ENCODE data around the gene SPEG. TPM values are rescaled to one million over a fixed set of nuclear protein-coding genes. Genes with fewer than 3 reads are reported as not detected.

Gene SPEG
- polyA plus RNA-seq, 3 donors: not detected

- intact Hi-C loops (cut with micrococcal nuclease): loop anchor here in 1 of 2 donors (5.0 to 10.0 kb wide), 2 partner anchors 37 to 325 kb away; partner anchors contain the start of gene NHEJ1
- 95% methylated on average over 19 of the region's 23 CpGs for WGBS (ENCODE audit: insufficient coverage)
- Histone ChIP-seq H3K4me1 (ENCODE audit: control insufficient read depth in 1 of 2, insufficient read depth in 2 of 2, low read length in 2 of 2) (no peaks in the 10 kb centered on the region), H3K4me3 (replicated peaks in 1 of 3; ENCODE audit: low read depth in 2 of 3, low read length in 3 of 3) (no peak overlapping the region), H3K27ac (ENCODE audit: low read depth in 1 of 2, low read length in 2 of 2) (no peak overlapping the region), H3K4me2 (replicated peaks; ENCODE audit: extremely low read depth, low read length, poor library complexity, severe bottlenecking) (no peak overlapping the region), H3K27me3 (ENCODE audit: control insufficient read depth in 2 of 2, insufficient read depth in 2 of 2, low read length in 2 of 2) (peaks cover 24 to 47% of the 10 kb centered on the region in 2 donors), H3K36me3 (replicated peaks in 1 of 2; ENCODE audit: control insufficient read depth in 1 of 2, insufficient read depth in 2 of 2, low read length in 2 of 2) (no peaks in the 10 kb centered on the region), H3K79me2 (ENCODE audit: insufficient read depth, low read length) (no peaks in the 10 kb centered on the region), H3K9me3 (replicated peaks in 1 of 2; ENCODE audit: control insufficient read depth in 1 of 2, insufficient read depth in 1 of 2, low read length in 2 of 2) (peaks cover 0 to 10% of the 10 kb centered on the region in 2 donors), H3K9ac (ENCODE audit: insufficient read depth, low read length, poor library complexity, severe bottlenecking) (no peak overlapping the region), H2AFZ (ENCODE audit: insufficient read depth, low read depth, low read length, poor library complexity, severe bottlenecking) (no peak overlapping the region), H4K20me1 (ENCODE audit: insufficient read depth, low read length) (no peaks in the 10 kb centered on the region)
- H3K27ac Mint-ChIP-seq: peak overlapping the region in 2 of 7 donors; percentile 38 to 48
- H3K36me3 Mint-ChIP-seq: no peaks in the 10 kb centered on the region
- peaks cover 0 to 8% (median 0%) of the 10 kb centered on the region in 7 donors for H3K9me3 Mint-ChIP-seq
- peaks cover 49 to 77% (median 56%) of the 10 kb centered on the region in 3 donors for H3K27me3 Mint-ChIP-seq (ENCODE audit: low read depth in 3 of 3)
- H3K4me1 Mint-ChIP-seq: no peaks in the 10 kb centered on the region
- H3K4me3 Mint-ChIP-seq: no peak overlapping the region
- DNase-seq: no peak
- TF ChIP-seq CTCF (IDR thresholded peaks at IDR 0.05): no peak
Observed at GRCh38 chr2:219490186-219490585, 55.5 kb downstream of the SPEG start.

- Mint-ChIP-seq H3K4me3 (no peak overlapping the region), H3K36me3 (no peaks in the 10 kb centered on the region), H3K4me1 (peaks cover 4% of the 10 kb centered on the region), H3K27me3 (ENCODE audit: low read depth in 3 of 3) (peaks cover 48 to 77% (median 56%) of the 10 kb centered on the region in 3 donors), H3K27ac (no peak overlapping the region), H3K9me3 (peaks cover 0 to 11% (median 0%) of the 10 kb centered on the region in 7 donors)
- Histone ChIP-seq H3K27me3 (ENCODE audit: control insufficient read depth in 2 of 2, insufficient read depth in 2 of 2, low read length in 2 of 2) (peaks cover 23 to 47% of the 10 kb centered on the region in 2 donors), H2AFZ (ENCODE audit: insufficient read depth, low read depth, low read length, poor library complexity, severe bottlenecking) (no peak overlapping the region), H3K4me1 (ENCODE audit: control insufficient read depth in 1 of 2, insufficient read depth in 2 of 2, low read length in 2 of 2) (peaks cover 0 to 3% of the 10 kb centered on the region in 2 donors), H3K36me3 (replicated peaks in 1 of 2; ENCODE audit: control insufficient read depth in 1 of 2, insufficient read depth in 2 of 2, low read length in 2 of 2) (no peaks in the 10 kb centered on the region), H3K27ac (ENCODE audit: low read depth in 1 of 2, low read length in 2 of 2) (no peak overlapping the region), H3K4me2 (replicated peaks; ENCODE audit: extremely low read depth, low read length, poor library complexity, severe bottlenecking) (no peak overlapping the region), H3K9ac (ENCODE audit: insufficient read depth, low read length, poor library complexity, severe bottlenecking) (no peak overlapping the region), H3K9me3 (replicated peaks in 1 of 2; ENCODE audit: control insufficient read depth in 1 of 2, insufficient read depth in 1 of 2, low read length in 2 of 2) (peaks cover 0 to 6% of the 10 kb centered on the region in 2 donors), H3K79me2 (ENCODE audit: insufficient read depth, low read length) (no peaks in the 10 kb centered on the region), H4K20me1 (ENCODE audit: insufficient read depth, low read length) (no peaks in the 10 kb centered on the region), H3K4me3 (replicated peaks in 1 of 3; ENCODE audit: low read depth in 2 of 3, low read length in 3 of 3) (no peak overlapping the region)
- 93% methylated on average over 5 of the region's 10 CpGs for WGBS (ENCODE audit: insufficient coverage)
- DNase-seq: no peak
- intact Hi-C loops (cut with micrococcal nuclease): loop anchor here in 1 of 2 donors (5.0 to 10.0 kb wide), 2 partner anchors 37 to 326 kb away; partner anchors contain the start of gene NHEJ1
- no peak for TF ChIP-seq CTCF (IDR thresholded peaks at IDR 0.05)
Observed at GRCh38 chr2:219490600-219491130, 56.0 kb downstream of the SPEG start.
